K562 (cell line): ENCODE data around the gene BACH1. TPM values are rescaled to one million over a fixed set of nuclear protein-coding genes. Genes with fewer than 3 reads are reported as not detected.
A peak's percentile ranks its signal among the peaks of the same experiment; 100 is the strongest.
"Not testable (repeated sequence)": the region's sequence is repeated elsewhere in the genome, so short reads cannot be mapped to it uniquely, and the experiment has no call there.

ENCODE experiments used
- ATAC-seq: fragments of 200-7000 bp; cut with Tn5 transposase; 3 replicates; pipeline ENCODE4 v1.9.1; 2020; ENCODE audit warnings: moderate library complexity
- BruUV-seq: library from RNA; stranded (reverse); fragments of 400-500 nt; replicated peaks from 2 replicates; lab custom pipeline; 2021; lab: Mats Ljungman, UMichigan
- CTCF ChIA-PET: fragments of 300-600 bp; formaldehyde crosslinking; extraction: SDS; loops from one replicate; lab custom pipeline; 2021; ENCODE audit warnings: low intra/inter-chr PET ratio; lab: Yijun Ruan, JAX
- POLR2A ChIA-PET: fragments of 300-600, 350-650 bp; sonication (Branson Sonifier 250); formaldehyde crosslinking; extraction: SDS; loops from one replicate; lab custom pipeline; 2021; ENCODE audit warnings: antibody characterized with exemption, inconsistent platforms; lab: Yijun Ruan, JAX
- DNase-seq, 4 experiments: peaks; one replicate each; pipeline versions ENCODE4 v3.0.0 to v3.0.0-alpha.2; 2011 to 2018; ENCODE audit warnings: low spot score in 3 of 4, mixed read lengths in 3 of 4; ENCODE audit errors: extremely low read depth in 1 of 4
- FAIRE-seq: peaks from 2 replicates; lab custom pipeline; 2011; peaks lifted over from hg19 to GRCh38; lab: Jason Lieb, UNC
- H2AFZ ChIP-seq: 2 replicates; pipeline ENCODE4 v1.6.0; 2011; ENCODE audit warnings: low read depth, low read length, control low read depth, inconsistent platforms
- H3K27ac ChIP-seq: fragments of 200-600 bp; 3 replicates; pipeline ENCODE4 v1.8.0; 2011; ENCODE audit warnings: low read depth, mild to moderate bottlenecking, control low read depth, inconsistent platforms, low read length, moderate library complexity, mixed read lengths; ENCODE audit errors: extremely low read depth
- H3K27me3 ChIP-seq, 2 experiments: fragments of 300-600 bp in 1 of 2; 2 replicates in 1 of 2; 3 replicates in 1 of 2; pipeline versions ENCODE4 v1.6.0 to v1.8.0; 2011; ENCODE audit warnings: inconsistent platforms in 2 of 2, low read length in 2 of 2, mild to moderate bottlenecking in 1 of 2, mixed read lengths in 1 of 2, moderate library complexity in 1 of 2; ENCODE audit not compliant: control insufficient read depth in 2 of 2, insufficient read depth in 2 of 2
- H3K36me3 ChIP-seq: fragments of 300-600 bp; 3 replicates; pipeline ENCODE4 v1.8.0; 2011; ENCODE audit warnings: mild to moderate bottlenecking, low read length, inconsistent platforms; ENCODE audit not compliant: control insufficient read depth, insufficient read depth
- H3K4me1 ChIP-seq, 2 experiments: fragments of 200-600 bp in 1 of 2; replicated peaks in 1 of 2; 2 replicates in 1 of 2; 3 replicates in 1 of 2; pipeline versions ENCODE4 v1.5.1 to v1.8.0; 2011; ENCODE audit warnings: inconsistent platforms in 2 of 2, low read length in 2 of 2, mild to moderate bottlenecking in 1 of 2, mixed read lengths in 1 of 2, moderate library complexity in 1 of 2; ENCODE audit not compliant: control insufficient read depth in 2 of 2, insufficient read depth in 2 of 2
- H3K4me2 ChIP-seq: 2 replicates; pipeline ENCODE4 v1.6.1; 2011; ENCODE audit warnings: low read length, control low read depth, inconsistent platforms, mixed read lengths; ENCODE audit not compliant: insufficient read depth
- H3K4me3 ChIP-seq: fragments of 200-600 bp; sonication (generic), shearing (Covaris generic); 2 replicates; pipeline ENCODE4 v1.5.1; 2016; ENCODE audit warnings: control low read depth, inconsistent platforms
- H3K79me2 ChIP-seq: fragments of 200-600 bp; 3 replicates; pipeline ENCODE4 v1.8.0; 2011; ENCODE audit warnings: low read length, inconsistent platforms; ENCODE audit not compliant: control insufficient read depth, insufficient read depth
- H3K9ac ChIP-seq, 2 experiments: 2 replicates each; pipeline versions ENCODE4 v1.6.0 to v1.6.1; 2011; ENCODE audit warnings: low read depth in 2 of 2, low read length in 2 of 2, control low read depth in 1 of 2, inconsistent platforms in 1 of 2, mild to moderate bottlenecking in 1 of 2, mixed read lengths in 1 of 2; ENCODE audit not compliant: insufficient read depth in 1 of 2
- H3K9me1 ChIP-seq: one replicate; pipeline ENCODE4 v1.6.0; 2011; ENCODE audit warnings: inconsistent platforms, mild to moderate bottlenecking, low read length, moderate library complexity; ENCODE audit not compliant: control insufficient read depth, insufficient read depth
- H3K9me3 ChIP-seq: replicated peaks from 2 replicates; pipeline ENCODE4 v1.5.1; 2011; ENCODE audit warnings: low read depth, low read length, inconsistent platforms; ENCODE audit not compliant: control insufficient read depth, insufficient read depth
- H4K20me1 ChIP-seq: replicated peaks from 2 replicates; pipeline ENCODE4 v1.6.1; 2011; ENCODE audit warnings: low read length, inconsistent platforms, mixed read lengths; ENCODE audit not compliant: control insufficient read depth, insufficient read depth
- CTBP1 ChIP-seq: fragments of 450-650 bp; IDR thresholded peaks from 2 replicates; pipeline ENCODE4 v1.6.1; 2016; ENCODE audit warnings: borderline replicate concordance
- ZNF133 ChIP-seq: fragments of 250-450 bp; sonication (Bioruptor Pico); IDR thresholded peaks from 2 replicates; pipeline ENCODE4 v1.4.0; 2020; ENCODE audit warnings: mild to moderate bottlenecking
- whole genome bisulfite sequencing: fragments of 100-300 bp; shearing (Covaris generic); methylation state at CpG from one replicate; pipeline ENCODE4 v1.1.6; 2016; ENCODE audit warnings: low coverage, mixed read lengths; ENCODE audit not compliant: insufficient coverage; ENCODE audit errors: missing lambda C conversion rate; 5-methylcytosine and 5-hydroxymethylcytosine counted together
- in situ Hi-C: fragments of 300-500 bp; cut with MboI; formaldehyde crosslinking; loops from 4 replicates; pipeline ENCODE4 v1.15.0; 2018; ENCODE audit warnings: inconsistent platforms, mixed read lengths
- intact Hi-C: fragments of 100-400 bp; cut with micrococcal nuclease; formaldehyde crosslinking; loops from 2 replicates; pipeline ENCODE4 v1.14.2; 2022
- polyA plus RNA-seq, 8 experiments: library from polyadenylated mRNA; depleted of rRNA in 4 of 8; stranded (reverse) in 5 of 8; unstranded in 3 of 8; fragments of >200 nt; fragmentation: Nextera tagmentation in 2 of 8; fragmentation: Illumina TruSeq in 1 of 8; extraction: Ambion mirVana in 2 of 8; extraction: Trizol in 1 of 8; gene quantifications; 2 replicates each; pipeline versions ENCODE4 v1.2.1 to v1.2.3, GENCODE V29; 2011 to 2014; ENCODE audit warnings: inconsistent platforms in 1 of 8, missing spikeins in 1 of 8
- total RNA-seq, 7 experiments: library from RNA; depleted of rRNA in 6 of 7; stranded (reverse); fragments of >200 nt in 6 of 7; fragmentation: Illumina TruSeq in 2 of 7; extraction: Trizol in 2 of 7; gene quantifications; 2 replicates each; pipeline versions ENCODE4 v1.2.1 to v1.2.3, GENCODE V29; 2011 to 2021; ENCODE audit warnings: low replicate concordance in 1 of 7
- TF ChIP-seq, protein P1 (sequence below): sonication (generic); IDR thresholded peaks from 2 replicates; pipeline ENCODE4 v1.6.1; 2016

The BACH1 gene
- total and polyA plus RNA-seq, 9 of the 15 experiments (the other 6 are each of a cell fraction or from before 2014, with no cell fraction given): 10.6 to 58.5 (median 28.6) TPM

DNA sequence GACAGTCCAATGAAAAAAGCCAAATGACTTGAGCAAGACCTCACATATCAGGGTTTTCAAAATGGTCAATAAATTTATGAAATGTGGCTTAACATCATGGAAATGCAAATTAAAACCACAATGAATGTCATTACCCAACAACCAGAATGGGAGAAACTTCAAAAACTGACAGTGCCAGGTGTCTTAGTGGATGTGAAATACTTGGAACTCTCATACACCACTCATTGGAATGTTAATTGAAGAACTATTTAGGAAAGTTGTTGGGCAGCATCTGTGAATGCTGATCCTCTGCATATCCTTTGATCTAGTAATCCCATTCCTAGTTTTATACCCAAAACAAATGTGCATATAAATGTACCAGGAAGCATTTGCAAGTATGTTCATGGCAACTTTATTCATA is 19.2 kb upstream of the BACH1 start (continued):
- no peak for TF ChIP-seq CTBP1

DNA sequence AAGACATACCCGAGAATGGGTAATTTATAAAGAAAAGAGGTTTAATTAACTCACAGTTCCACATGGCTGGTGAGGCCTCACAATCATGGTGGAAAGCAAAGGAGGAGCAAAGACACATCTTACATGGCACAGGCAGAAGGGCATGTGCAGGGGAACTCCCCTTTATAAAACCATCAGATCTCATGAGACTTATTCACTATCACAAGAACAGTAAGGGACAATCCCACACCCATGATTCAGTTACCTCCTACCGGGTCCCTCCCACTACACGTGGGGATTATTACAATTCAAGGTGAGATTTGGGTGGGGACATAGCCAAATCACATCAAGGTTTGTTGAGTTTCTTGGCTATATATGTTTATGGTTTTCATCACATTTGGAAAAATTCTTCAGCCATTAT is 16.9 kb upstream of the BACH1 start:
- ATAC-seq, H3K4me3 ChIP-seq, H3K36me3 ChIP-seq, in situ Hi-C loops, BruUV-seq, H3K79me2 ChIP-seq, DNase-seq, H3K9ac ChIP-seq, intact Hi-C loops, POLR2A ChIA-PET, FAIRE-seq, H3K9me3 ChIP-seq, CTCF ChIA-PET, H4K20me1 ChIP-seq, H2AFZ ChIP-seq, H3K27me3 ChIP-seq, H3K27ac ChIP-seq, H3K4me1 ChIP-seq, H3K9me1 ChIP-seq, H3K4me2 ChIP-seq: not testable (repeated sequence)
- WGBS: 4% methylated on average over 3 of the region's 3 CpGs

- ATAC-seq (no peak), FAIRE-seq (peak; percentile 6)
- POLR2A ChIA-PET: interaction anchor here (1.4 to 2.1 kb wide), 2 partner anchors 12 to 13 kb away, joined by 4 to 9 read pairs; no protein-coding TSS in a partner anchor
- H3K9me3 ChIP-seq: no peaks in the 10 kb centered on the region
- in situ Hi-C loops: no loop called here
- no peak for TF ChIP-seq ZNF133 (CRISPR knock-in tag)
- TF ChIP-seq, protein P1, sequence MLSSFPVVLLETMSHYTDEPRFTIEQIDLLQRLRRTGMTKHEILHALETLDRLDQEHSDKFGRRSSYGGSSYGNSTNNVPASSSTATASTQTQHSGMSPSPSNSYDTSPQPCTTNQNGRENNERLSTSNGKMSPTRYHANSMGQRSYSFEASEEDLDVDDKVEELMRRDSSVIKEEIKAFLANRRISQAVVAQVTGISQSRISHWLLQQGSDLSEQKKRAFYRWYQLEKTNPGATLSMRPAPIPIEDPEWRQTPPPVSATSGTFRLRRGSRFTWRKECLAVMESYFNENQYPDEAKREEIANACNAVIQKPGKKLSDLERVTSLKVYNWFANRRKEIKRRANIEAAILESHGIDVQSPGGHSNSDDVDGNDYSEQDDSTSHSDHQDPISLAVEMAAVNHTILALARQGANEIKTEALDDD: peak; percentile 34; the same call in 1 of the 2 replicates
- TF ChIP-seq, all 486 proteins: peak for 1
- Histone ChIP-seq H2AFZ (no peak overlapping the region), H3K4me1 (peaks cover 2 to 15% of the 10 kb centered on the region in 2 experiments; a peak in 3 of 5 replicates), H3K27me3 (no peaks in the 10 kb centered on the region), H3K9ac (no peak overlapping the region), H3K4me2 (no peak overlapping the region), H3K27ac (no peak overlapping the region), H3K79me2 (no peaks in the 10 kb centered on the region), H3K36me3 (no peaks in the 10 kb centered on the region), H4K20me1 (no peaks in the 10 kb centered on the region), H3K4me3 (no peak overlapping the region), H3K9me1 (no peaks in the 10 kb centered on the region)
- intact Hi-C loops: no loop called here
- CTCF ChIA-PET: no interaction called here
- DNase-seq: no peak
- no TSS peak for BruUV-seq
- WGBS: 22% methylated on average over 1 of the region's 1 CpG
These were observed 11.3 kb upstream of the BACH1 start for GRCh38 chr21:29287383-29287782.
